GM19240 (cell line): ENCODE measurements around the gene EHBP1.

ENCODE experiments used
- DNase-seq: peaks from one replicate; pipeline ENCODE4 v3.0.0; 2011; ENCODE audit warnings: low spot score; ENCODE audit not compliant: insufficient read length

Gene EHBP1

GRCh38 chr2:62881162-62881795 is 175.8 kb downstream of the EHBP1 start:
- no peak for DNase-seq

- DNase-seq, result no peak
Observed at GRCh38 chr2:62883629-62884028, 178.1 kb downstream of the EHBP1 start.

- DNase-seq, result no peak
Observed at GRCh38 chr2:62884086-62884485, 178.6 kb downstream of the EHBP1 start.

- DNase-seq, result no peak
Observed at GRCh38 chr2:62884514-62884913, 179.0 kb downstream of the EHBP1 start.

- no peak for DNase-seq
Observed at GRCh38 chr2:62894966-62895631, 189.6 kb downstream of the EHBP1 start.

GRCh38 chr2:62895632-62896009 is 190.1 kb downstream of the EHBP1 start:
- DNase-seq, result no peak

GRCh38 chr2:62897187-62897827 is 191.8 kb downstream of the EHBP1 start:
- DNase-seq, result no peak

GRCh38 chr2:62904344-62904743 is 198.8 kb downstream of the EHBP1 start:
- no peak for DNase-seq

- no peak for DNase-seq
Observed at GRCh38 chr2:62908145-62908544, 202.6 kb downstream of the EHBP1 start.

- no peak for DNase-seq
Observed at GRCh38 chr2:62913311-62913710, 207.8 kb downstream of the EHBP1 start.

GRCh38 chr2:62919041-62919440 is 213.5 kb downstream of the EHBP1 start:
- no peak for DNase-seq

GRCh38 chr2:62920070-62920469 is 214.6 kb downstream of the EHBP1 start:
- no peak for DNase-seq

GRCh38 chr2:62923242-62923641 is 217.7 kb downstream of the EHBP1 start:
- no peak for DNase-seq

- no peak for DNase-seq
Observed at GRCh38 chr2:62923881-62924280, 218.4 kb downstream of the EHBP1 start.

- DNase-seq, result no peak
Observed at GRCh38 chr2:62928015-62928414, 222.5 kb downstream of the EHBP1 start.

GRCh38 chr2:62931536-62931935 is 226.0 kb downstream of the EHBP1 start:
- no peak for DNase-seq

GRCh38 chr2:62933398-62933917 is 227.9 kb downstream of the EHBP1 start:
- DNase-seq, result no peak

GRCh38 chr2:62934517-62934916 is 229.0 kb downstream of the EHBP1 start:
- DNase-seq, result no peak

GRCh38 chr2:62938126-62938525 is 232.6 kb downstream of the EHBP1 start:
- no peak for DNase-seq

- no peak for DNase-seq
Observed at GRCh38 chr2:62939735-62940491, 234.4 kb downstream of the EHBP1 start.

- DNase-seq, result no peak
Observed at GRCh38 chr2:62940697-62941096, 235.2 kb downstream of the EHBP1 start.

- no peak for DNase-seq
Observed at GRCh38 chr2:62941413-62941812, 235.9 kb downstream of the EHBP1 start.
